Stimulated activated CD8-positive, alpha-beta memory T cell treated with anti-CD3 and anti-CD28 coated beads, Interleukin-2, amount 100 ng/mL, for 48 hours (primary cell): ENCODE results near the gene DLEC1.
"Not testable (repeated sequence)": the region's sequence is repeated elsewhere in the genome, so short reads cannot be mapped to it uniquely, and the experiment has no call there.

Experiments used
- DNase-seq, 2 donors: peaks; one replicate each; pipeline ENCODE4 v3.0.0-alpha.2; 2020; ENCODE audit warnings: low read depth in 2 of 2

The DLEC1 gene

GRCh38 chr3:38038447-38038911 lies 529 bp upstream of the DLEC1 start:
- DNase-seq, result no peak

DNA sequence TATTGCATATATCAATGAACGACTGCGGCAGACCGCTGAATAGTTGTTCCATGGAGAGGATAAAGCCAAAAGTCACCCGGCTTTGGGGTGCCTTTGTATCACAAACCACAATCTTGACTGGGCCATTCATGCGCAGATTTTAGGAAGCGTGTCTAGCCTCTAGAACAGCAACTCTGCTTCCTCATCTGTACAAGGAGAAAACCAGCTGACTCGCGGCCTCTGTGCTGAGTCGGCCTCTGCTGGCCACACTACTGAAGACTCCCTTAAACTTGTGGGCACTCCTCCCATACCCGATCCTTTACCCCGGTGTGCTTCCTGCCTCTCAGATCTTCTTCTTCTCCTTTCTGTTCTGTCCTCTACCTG lies 872 bp downstream of the DLEC1 start:
- no peak for DNase-seq

GRCh38 chr3:38040401-38040800 lies 1.4 kb downstream of the DLEC1 start:
- no peak for DNase-seq

DNA sequence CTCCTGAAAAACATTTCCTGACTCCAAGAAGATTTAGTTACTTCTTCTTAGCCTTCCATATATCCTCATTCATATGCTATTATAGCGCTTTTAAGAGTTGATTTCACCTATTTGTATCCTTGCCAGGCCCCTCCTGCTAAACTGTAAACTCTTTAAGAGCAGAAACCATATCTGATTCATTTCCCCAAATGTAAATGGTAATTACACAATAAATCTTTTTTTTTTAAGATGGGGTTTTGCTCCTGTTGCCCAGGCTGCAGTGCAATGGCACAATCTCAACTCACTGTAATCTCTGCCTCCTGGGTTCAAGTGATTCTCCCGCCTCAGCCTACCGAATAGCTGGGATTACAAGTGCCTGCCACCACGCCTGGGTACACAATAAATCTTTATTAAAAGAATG lies 4.5 kb downstream of the DLEC1 start:
- no peak for DNase-seq

- no peak for DNase-seq
Measured at GRCh38 chr3:38046027-38046426, 7.0 kb downstream of the DLEC1 start.

GRCh38 chr3:38046821-38047220 lies 7.8 kb downstream of the DLEC1 start:
- DNase-seq, result no peak

DNA sequence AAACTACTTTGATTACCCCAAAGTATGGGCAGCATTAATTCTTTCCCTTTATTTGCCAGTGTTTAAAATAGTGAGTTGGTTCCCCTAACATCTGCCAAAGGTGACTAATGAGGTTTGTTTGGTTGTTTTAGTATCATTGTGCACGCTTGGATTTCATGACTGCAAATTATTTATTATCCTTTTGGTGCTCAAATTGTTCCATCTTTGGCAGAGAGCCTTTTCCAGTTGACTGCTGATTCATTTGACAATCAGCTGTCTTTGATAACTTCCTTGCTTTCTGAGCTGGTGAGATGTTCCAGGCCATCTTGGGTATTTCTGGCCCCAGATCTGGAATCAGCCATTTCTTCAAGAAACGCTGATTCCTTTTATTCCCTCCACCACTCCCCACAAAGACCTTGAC lies 8.9 kb downstream of the DLEC1 start:
- DNase-seq, result no peak

GRCh38 chr3:38049358-38050126 lies 10.5 kb downstream of the DLEC1 start:
- DNase-seq, result no peak

DNA sequence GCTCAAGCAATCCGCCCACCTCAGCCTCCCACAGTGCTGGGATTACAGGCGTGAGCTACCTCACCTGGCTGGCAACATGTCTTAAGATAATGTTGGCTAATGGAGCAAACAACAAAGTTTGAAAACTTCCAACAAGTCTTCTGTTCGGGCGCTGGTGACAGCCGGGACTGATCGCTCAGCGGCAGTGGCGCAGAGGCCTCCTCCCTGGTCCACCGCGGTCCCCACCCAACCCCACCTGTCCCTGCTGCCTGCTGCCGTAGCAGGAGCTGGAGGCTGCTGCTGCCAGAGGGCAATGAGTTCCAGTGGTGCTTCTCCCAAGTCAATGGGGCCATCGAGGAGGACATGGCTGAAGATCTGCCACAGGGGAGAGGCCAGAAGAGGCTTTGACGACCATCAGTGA lies 12.1 kb downstream of the DLEC1 start:
- no peak for DNase-seq

DNA sequence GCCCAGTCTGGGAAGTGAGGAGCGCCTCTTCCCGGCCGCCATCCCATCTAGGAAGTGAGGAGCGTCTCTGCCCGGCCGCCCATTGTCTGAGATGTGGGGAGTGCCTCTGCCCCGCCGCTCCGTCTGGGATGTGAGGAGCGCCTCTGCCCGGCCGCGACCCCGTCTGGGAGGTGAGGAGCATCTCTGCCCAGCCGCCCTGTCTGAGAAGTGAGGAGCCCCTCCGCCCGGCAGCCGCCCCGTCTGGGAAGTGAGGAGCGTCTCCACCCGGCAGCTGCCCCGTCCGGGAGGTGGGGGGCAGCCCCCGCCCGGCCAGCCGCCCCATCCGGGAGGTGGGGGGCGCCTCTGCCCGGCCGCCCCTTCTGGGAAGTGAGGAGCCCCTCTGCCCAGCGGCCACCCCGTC lies 14.3 kb downstream of the DLEC1 start:
- DNase-seq, result not testable (repeated sequence)

DNA sequence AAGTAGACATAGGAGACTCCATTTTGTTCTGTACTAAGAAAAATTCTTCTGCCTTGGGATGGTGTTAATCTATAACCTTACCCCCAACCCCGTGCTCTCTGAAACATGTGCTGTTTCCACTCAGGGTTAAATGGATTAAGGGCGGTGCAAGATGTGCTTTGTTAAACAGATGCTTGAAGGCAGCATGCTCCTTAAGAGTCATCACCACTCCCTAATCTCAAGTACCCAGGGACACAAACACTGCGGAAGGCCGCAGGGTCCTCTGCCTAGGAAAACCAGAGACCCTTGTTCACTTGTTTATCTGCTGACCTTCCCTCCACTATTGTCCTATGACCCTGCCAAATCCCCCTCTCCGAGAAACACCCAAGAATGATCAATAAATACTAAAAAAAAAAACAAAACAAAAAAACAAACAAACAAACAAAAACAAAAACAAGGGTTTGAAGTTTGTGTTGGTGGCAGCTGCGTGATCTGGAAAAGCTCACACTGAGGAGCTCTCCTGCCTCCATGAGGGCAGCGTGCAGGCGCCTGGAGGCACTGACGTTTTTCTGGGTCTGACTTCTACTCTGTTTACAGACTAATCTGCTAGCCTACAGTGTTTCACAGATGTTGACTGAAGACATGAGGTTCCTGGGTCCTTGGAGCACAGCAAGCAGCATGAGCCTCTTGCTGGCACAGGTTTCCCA lies 14.9 kb downstream of the DLEC1 start:
- not testable (repeated sequence) for DNase-seq

- no peak for DNase-seq
Measured at GRCh38 chr3:38054499-38055001, 15.5 kb downstream of the DLEC1 start.

- no peak for DNase-seq
Measured at GRCh38 chr3:38059148-38059547, 20.1 kb downstream of the DLEC1 start.

GRCh38 chr3:38059591-38059990 lies 20.6 kb downstream of the DLEC1 start:
- no peak for DNase-seq

DNA sequence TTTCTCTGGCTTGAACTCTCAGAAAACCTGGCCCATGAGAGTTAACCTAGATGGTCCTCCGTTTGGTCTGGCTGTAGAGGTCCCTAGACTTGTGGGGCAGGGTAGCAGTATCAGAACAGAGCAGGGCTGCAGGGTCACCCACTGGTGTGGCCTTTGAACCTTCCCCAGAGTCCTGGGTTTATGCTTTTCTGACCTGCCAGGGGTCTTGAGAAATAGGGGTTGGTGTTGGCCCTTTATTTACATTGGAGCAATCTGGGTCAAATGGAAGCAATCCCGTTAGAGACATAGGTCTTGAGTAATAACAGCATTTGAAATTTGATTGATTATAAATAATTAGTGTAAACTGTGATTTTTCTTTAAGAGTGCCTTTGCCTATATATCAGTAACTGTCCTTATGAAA lies 23.8 kb downstream of the DLEC1 start:
- no peak for DNase-seq

- DNase-seq, result not testable (repeated sequence)
Measured at GRCh38 chr3:38064453-38064852, 25.4 kb downstream of the DLEC1 start.

DNA sequence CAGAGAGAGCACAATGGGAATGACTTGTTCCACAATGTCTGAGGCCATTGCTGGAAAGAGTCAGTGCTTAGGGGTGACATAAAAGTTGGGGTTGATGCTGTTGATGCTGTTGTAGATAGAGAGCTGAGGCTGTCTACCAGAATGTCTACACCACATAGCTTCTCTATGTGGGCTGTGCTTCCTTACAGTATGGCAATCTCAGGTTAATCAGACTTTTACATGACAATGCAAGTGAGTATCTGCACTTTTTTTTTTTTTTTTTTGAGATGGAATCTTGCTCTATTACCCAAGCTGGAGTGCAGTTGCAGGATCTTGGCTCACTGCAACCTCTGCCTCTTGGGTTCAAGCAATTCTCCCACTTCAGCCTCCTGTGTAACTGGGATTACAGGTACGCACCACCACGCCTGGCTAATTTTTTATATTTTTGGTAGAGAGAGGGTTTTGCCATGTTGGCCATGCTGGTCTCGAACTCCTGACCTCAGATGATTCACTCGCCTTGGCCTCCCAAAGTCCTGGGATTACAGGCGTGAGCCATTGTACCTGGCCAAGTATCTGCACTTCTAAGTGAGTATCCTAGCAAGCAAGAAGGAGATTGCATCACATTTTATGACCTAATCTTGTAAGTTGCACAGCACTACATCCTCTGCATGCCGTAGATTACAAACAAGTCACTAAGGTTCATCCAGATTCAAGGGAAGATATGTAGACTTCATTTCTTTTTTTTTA lies 28.7 kb downstream of the DLEC1 start:
- no peak for DNase-seq

DNA sequence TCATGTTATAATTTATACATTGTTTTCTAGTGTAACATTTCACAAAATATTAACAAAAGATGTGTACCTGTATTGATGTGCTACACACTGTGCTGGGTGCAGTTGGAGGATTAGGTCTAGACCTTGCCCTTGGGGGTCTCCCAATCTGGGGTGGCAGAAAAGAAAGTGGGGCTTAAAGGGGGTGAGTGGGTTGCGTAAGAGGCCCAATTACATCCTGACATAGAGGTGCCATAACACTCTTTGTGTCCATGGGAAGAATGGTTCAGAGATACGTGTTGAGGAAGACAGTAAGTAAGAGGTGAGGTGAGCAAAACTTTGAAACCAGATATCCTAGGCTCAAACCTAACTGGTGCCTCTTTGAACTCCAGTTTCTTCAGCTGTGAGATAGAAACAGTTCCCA lies 31.0 kb downstream of the DLEC1 start:
- no peak for DNase-seq

DNA sequence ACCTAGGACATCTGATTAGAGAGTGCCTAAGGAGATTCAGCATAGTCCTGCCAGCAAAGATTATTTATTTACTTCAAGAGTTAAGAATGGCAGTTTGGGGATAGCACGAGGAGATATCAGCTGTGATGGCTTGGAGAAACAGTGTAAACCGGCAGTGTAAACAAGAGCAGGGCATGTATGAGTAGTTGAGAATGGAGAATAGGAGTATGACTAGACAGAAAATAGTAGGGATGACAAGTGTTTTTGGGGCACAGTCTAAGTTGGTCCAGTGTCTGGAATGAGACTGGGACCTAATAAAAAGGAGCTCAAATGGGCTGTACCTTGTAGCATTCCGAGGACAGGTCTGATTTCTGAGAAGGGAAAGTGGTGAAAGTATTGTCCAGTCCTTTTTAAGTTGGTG lies 38.1 kb downstream of the DLEC1 start:
- DNase-seq, result not testable (repeated sequence)

DNA sequence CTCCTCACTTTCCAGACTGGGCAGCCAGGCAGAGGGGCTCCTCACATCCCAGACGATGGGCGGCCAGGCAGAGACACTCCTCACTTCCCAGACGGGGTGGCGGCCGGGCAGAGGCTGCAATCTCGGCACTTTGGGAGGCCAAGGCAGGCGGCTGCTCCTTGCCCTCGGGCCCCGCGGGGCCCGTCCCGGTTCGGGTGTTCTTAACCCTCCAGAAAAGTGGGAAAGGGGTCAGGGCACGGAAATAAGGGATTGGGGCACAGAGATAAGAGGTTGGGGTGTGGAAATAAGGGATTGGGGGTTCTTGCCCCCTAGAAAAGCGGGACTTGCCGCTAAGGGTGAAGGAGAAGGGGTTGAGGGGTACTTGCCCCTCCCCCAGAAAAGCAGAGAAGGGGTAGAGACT lies 43.3 kb downstream of the DLEC1 start:
- DNase-seq, result not testable (repeated sequence)

- not testable (repeated sequence) for DNase-seq
Measured at GRCh38 chr3:38083254-38083653, 44.2 kb downstream of the DLEC1 start.

- no peak for DNase-seq
Measured at GRCh38 chr3:38083871-38084333, 44.9 kb downstream of the DLEC1 start.
